Nephron progenitor cell (in vitro differentiated cells): ENCODE data around the gene SLC2A14.
"Not testable (repeated sequence)": the region's sequence is repeated elsewhere in the genome, so short reads cannot be mapped to it uniquely, and the experiment has no call there.

Experiments used
- DNase-seq: peaks from one replicate; pipeline ENCODE4 v3.0.0; 2021
- H3K27ac Mint-ChIP-seq: 2 replicates; pipeline ENCODE4 v1.8.0; 2021; ENCODE audit warnings: mild to moderate bottlenecking, moderate library complexity, mixed read lengths
- H3K27me3 Mint-ChIP-seq: 2 replicates; pipeline ENCODE4 v1.8.0; 2021; ENCODE audit warnings: mild to moderate bottlenecking, low read depth, mixed read lengths; ENCODE audit not compliant: poor library complexity
- H3K36me3 Mint-ChIP-seq: 2 replicates; pipeline ENCODE4 v1.8.0; 2021; ENCODE audit warnings: low read depth, mixed read lengths
- H3K4me1 Mint-ChIP-seq: 2 replicates; pipeline ENCODE4 v1.8.0; 2021; ENCODE audit warnings: mixed read lengths
- H3K4me3 Mint-ChIP-seq: 2 replicates; pipeline ENCODE4 v1.8.0; 2021; ENCODE audit warnings: mild to moderate bottlenecking, moderate library complexity, mixed read lengths
- H3K9me3 Mint-ChIP-seq: 2 replicates; pipeline ENCODE4 v1.8.0; 2021; ENCODE audit warnings: mild to moderate bottlenecking, moderate library complexity, mixed read lengths
- CTCF ChIP-seq: fragments of 200-600 bp; sonication (generic); IDR thresholded peaks from 2 replicates; pipeline ENCODE4 v1.5.0; 2021; ENCODE audit warnings: antibody characterized with exemption

SLC2A14 gene

GRCh38 chr12:7884689-7885088 is 12.0 kb upstream of the SLC2A14 start:
- DNase-seq: no peak
- Mint-ChIP-seq H3K27me3 (peaks cover 13% of the 10 kb centered on the region), H3K36me3 (no peaks in the 10 kb centered on the region), H3K4me1 (peaks cover 12% of the 10 kb centered on the region), H3K4me3 (no peak overlapping the region), H3K27ac (no peak overlapping the region), H3K9me3 (peaks cover 8% of the 10 kb centered on the region)
- no peak for TF ChIP-seq CTCF

GRCh38 chr12:7881736-7882120 is 9.0 kb upstream of the SLC2A14 start:
- H3K27me3 Mint-ChIP-seq, H3K9me3 Mint-ChIP-seq, H3K36me3 Mint-ChIP-seq, DNase-seq, H3K4me3 Mint-ChIP-seq: not testable (repeated sequence)
- Mint-ChIP-seq H3K4me1 (peaks cover 12% of the 10 kb centered on the region), H3K27ac (peak overlapping the region; percentile 95)

GRCh38 chr12:7880952-7881735 is 8.4 kb upstream of the SLC2A14 start:
- not testable (repeated sequence) for H3K36me3 Mint-ChIP-seq, H3K9me3 Mint-ChIP-seq, H3K27me3 Mint-ChIP-seq, H3K4me3 Mint-ChIP-seq, H3K27ac Mint-ChIP-seq, DNase-seq
- peaks cover 12% of the 10 kb centered on the region for H3K4me1 Mint-ChIP-seq

DNA sequence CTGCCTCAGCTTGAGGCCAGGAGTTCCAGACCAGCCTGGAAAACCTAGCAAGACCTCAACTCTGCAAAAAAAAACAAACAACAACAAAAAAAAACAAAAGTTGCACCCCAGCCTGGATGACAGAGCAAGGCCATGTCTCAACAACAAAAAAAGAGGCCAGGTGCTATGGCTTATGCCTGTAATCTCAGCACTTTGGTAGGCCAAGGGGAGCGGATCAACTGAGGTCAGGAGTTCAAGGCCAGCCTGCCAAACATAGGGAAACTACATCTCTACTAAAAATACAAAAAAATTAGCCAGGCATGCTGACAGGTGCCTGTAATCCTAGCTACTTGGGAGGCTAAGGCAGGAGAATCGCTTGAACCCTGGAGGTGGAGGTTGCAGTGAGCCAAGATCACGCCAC is 6.5 kb upstream of the SLC2A14 start:
- H3K27ac Mint-ChIP-seq: no peak overlapping the region
- no peaks in the 10 kb centered on the region for H3K36me3 Mint-ChIP-seq

GRCh38 chr12:7877420-7877819 is 4.7 kb upstream of the SLC2A14 start:
- Mint-ChIP-seq H3K9me3 (peaks cover 8% of the 10 kb centered on the region), H3K4me3 (no peak overlapping the region), H3K4me1 (peaks cover 6% of the 10 kb centered on the region), H3K27me3 (no peaks in the 10 kb centered on the region), H3K27ac (no peak overlapping the region), H3K36me3 (no peaks in the 10 kb centered on the region)
- DNase-seq: no peak
- no peak for TF ChIP-seq CTCF

More for the DNA sequence above, 6.5 kb upstream of the SLC2A14 start:
- no peak for TF ChIP-seq CTCF
- Mint-ChIP-seq H3K4me1 (peaks cover 7% of the 10 kb centered on the region), H3K27me3 (no peaks in the 10 kb centered on the region), H3K9me3 (peaks cover 5% of the 10 kb centered on the region), H3K4me3 (no peak overlapping the region)
- no peak for DNase-seq

DNA sequence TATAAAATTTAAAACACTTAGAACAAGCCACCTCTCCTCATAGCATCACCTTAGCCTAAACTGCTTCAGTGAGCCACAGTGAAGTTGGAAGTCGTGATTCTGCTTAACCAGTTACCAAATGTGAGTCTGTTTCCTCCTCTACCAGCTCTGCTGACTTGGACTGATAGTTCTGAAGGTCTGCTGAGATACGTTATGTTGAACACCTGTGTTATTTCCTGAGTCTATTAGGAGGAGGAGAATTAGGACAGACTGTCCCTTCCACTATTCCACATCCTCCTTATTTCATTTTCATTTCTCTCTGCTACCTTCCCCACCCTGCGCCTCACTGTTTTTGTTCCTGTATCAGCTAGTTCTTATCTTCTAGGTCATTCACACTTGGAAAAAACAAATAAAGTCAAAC is 2.4 kb downstream of the SLC2A14 start:
- no peaks in the 10 kb centered on the region for H3K4me1 Mint-ChIP-seq
- no peak overlapping the region for H3K27ac Mint-ChIP-seq
- peaks cover 3% of the 10 kb centered on the region for H3K9me3 Mint-ChIP-seq
- no peaks in the 10 kb centered on the region for H3K27me3 Mint-ChIP-seq
- DNase-seq: no peak
- no peak overlapping the region for H3K4me3 Mint-ChIP-seq
- TF ChIP-seq CTCF: no peak
- no peaks in the 10 kb centered on the region for H3K36me3 Mint-ChIP-seq

- H3K9me3 Mint-ChIP-seq: peaks cover 3% of the 10 kb centered on the region
- no peak overlapping the region for H3K27ac Mint-ChIP-seq
- H3K27me3 Mint-ChIP-seq: no peaks in the 10 kb centered on the region
- no peaks in the 10 kb centered on the region for H3K36me3 Mint-ChIP-seq
- H3K4me3 Mint-ChIP-seq: no peak overlapping the region
- no peak for TF ChIP-seq CTCF
- DNase-seq: no peak
- peaks cover 4% of the 10 kb centered on the region for H3K4me1 Mint-ChIP-seq
Observed at GRCh38 chr12:7869137-7869536, 3.6 kb downstream of the SLC2A14 start.
